ENCODE data around the gene MED13L. TPM values are rescaled to one million over a fixed set of nuclear protein-coding genes. Genes with fewer than 3 reads are reported as not detected.

The MED13L gene
- total and polyA plus RNA-seq, 2 of the 8 experiments (the other 6 are each of a cell fraction or from before 2014, with no cell fraction given) = 15.9 to 51.7 TPM

- TF ChIP-seq CHD7 (IDR thresholded peaks at IDR 0.05; ENCODE audit: insufficient replicate concordance, low read length) (no peak), TCF12 (IDR thresholded peaks at IDR 0.05; ENCODE audit: low read depth, low read length) (no peak), TAF1 (IDR thresholded peaks at IDR 0.05; ENCODE audit: low read depth, low read length) (no peak), SIN3A (conservative IDR thresholded peaks at IDR 0.05 in 1 of 2, IDR thresholded peaks at IDR 0.05 in 1 of 2; ENCODE audit: low read depth in 1 of 2, low read length in 2 of 2) (no peak), HDAC6 (IDR thresholded peaks at IDR 0.05; ENCODE audit: low read depth, low read length) (no peak)
Measured at GRCh38 chr12:116263431-116263830, 14.1 kb downstream of the MED13L start (continued).
